Thymus (tissue), 11 donors: Measurements from ENCODE around the gene ERBIN. TPM values are rescaled to one million over a fixed set of nuclear protein-coding genes. Genes with fewer than 3 reads are reported as not detected.
"Not testable (repeated sequence)": the region's sequence is repeated elsewhere in the genome, so short reads cannot be mapped to it uniquely, and the experiment has no call there.

Experiments used
- DNase-seq, 9 donors: peaks; one replicate each; pipeline ENCODE4 v3.0.0-alpha.2; 2013; ENCODE audit warnings: low spot score in 9 of 9, low read depth in 6 of 9, missing footprints in 1 of 9
- H3K27ac ChIP-seq, 2 donors: one replicate each; pipeline ENCODE4 v1.5.1; 2013; ENCODE audit warnings: control low read depth in 1 of 2, low read depth in 1 of 2, low read length in 1 of 2, mild to moderate bottlenecking in 1 of 2, moderate library complexity in 1 of 2
- H3K27me3 ChIP-seq, 2 donors: one replicate each; pipeline ENCODE4 v1.5.1; 2013; ENCODE audit warnings: low read length in 1 of 2; ENCODE audit not compliant: control insufficient read depth in 2 of 2, insufficient read depth in 1 of 2
- H3K36me3 ChIP-seq, 2 donors: one replicate each; pipeline ENCODE4 v1.5.1; 2013; ENCODE audit warnings: low read length in 1 of 2, mild to moderate bottlenecking in 1 of 2, moderate library complexity in 1 of 2; ENCODE audit not compliant: control insufficient read depth in 2 of 2, insufficient read depth in 2 of 2
- H3K4me1 ChIP-seq, 2 donors: one replicate each; pipeline ENCODE4 v1.5.1; 2013; ENCODE audit warnings: low read length in 2 of 2; ENCODE audit not compliant: control insufficient read depth in 2 of 2, insufficient read depth in 2 of 2
- H3K4me3 ChIP-seq, 2 donors: one replicate each; pipeline ENCODE4 v1.5.1; 2013; ENCODE audit warnings: low read length in 2 of 2, control low read depth in 1 of 2, mild to moderate bottlenecking in 1 of 2
- H3K9me3 ChIP-seq, 2 donors: one replicate each; pipeline ENCODE4 v1.5.1; 2013; ENCODE audit warnings: low read length in 1 of 2, mild to moderate bottlenecking in 1 of 2; ENCODE audit not compliant: control insufficient read depth in 2 of 2, insufficient read depth in 1 of 2
- WGBS: extraction: QIAGEN DNeasy Blood & Tissue Kit; methylation state at CpG from one replicate; pipeline ENCODE4 v1.1.7; 2013; 5-methylcytosine and 5-hydroxymethylcytosine counted together
- polyA plus RNA-seq: library from polyadenylated mRNA; stranded (reverse); fragments of 200-250 nt; gene quantifications from one replicate; pipeline ENCODE4 v1.2.3, GENCODE V29; 2013
- total RNA-seq: library from RNA; stranded (reverse); fragments of 120-200 nt; gene quantifications from one replicate; pipeline ENCODE4 v1.2.4, GENCODE V29; 2013
- donor health status: healthy.

ERBIN gene
- total and polyA plus RNA-seq, 2 donors, result 45.0 to 75.8 TPM

DNA sequence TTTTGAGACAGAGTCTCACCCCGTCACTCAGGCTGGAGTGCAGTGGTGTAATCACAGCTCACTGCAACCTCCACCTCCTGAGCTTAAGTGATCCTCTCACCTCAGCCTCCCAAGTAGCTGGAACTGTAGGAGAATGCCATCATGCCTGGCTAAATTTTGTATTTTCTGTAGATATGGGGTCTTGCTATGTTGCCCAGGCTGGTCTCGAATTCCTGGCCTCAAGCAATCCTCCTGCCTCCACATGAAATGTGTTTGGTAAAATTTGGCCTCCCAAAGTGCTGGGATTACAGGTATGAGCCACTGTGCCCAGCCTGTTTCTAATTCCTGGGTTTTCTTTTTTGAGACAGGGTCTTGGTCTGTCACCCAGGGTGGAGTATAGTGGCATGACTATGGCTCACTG is 34.4 kb upstream of the ERBIN start:
- not testable (repeated sequence) for H3K36me3 ChIP-seq, DNase-seq, H3K27ac ChIP-seq, H3K27me3 ChIP-seq, H3K4me1 ChIP-seq, H3K4me3 ChIP-seq, H3K9me3 ChIP-seq
- WGBS, result 92% methylated on average over 2 of the region's 2 CpGs

DNA sequence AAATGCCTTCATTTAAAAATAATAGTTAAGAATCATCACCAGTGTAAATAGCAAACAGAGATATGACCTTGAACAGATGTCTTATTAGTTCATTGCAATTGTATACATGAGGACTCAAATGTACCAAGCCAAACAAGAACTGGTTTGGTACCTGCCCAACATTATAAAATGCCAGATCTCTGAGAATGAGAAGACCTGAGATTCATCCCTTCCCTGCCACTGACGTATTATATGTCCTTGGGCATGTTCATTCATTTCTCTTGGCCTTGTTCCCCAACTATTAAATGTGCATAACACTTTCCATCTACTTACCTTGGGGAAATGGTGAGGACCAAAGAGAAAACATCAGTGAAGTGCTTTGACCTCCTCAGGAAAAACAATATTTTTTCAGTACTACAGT is 33.6 kb upstream of the ERBIN start:
- H3K9me3 ChIP-seq, result no peaks in the 10 kb centered on the region
- DNase-seq, result no peak
- 95% methylated on average over 1 of the region's 1 CpG for WGBS
- no peaks in the 10 kb centered on the region for H3K4me1 ChIP-seq
- H3K4me3 ChIP-seq, result no peak overlapping the region
- no peaks in the 10 kb centered on the region for H3K27me3 ChIP-seq
- H3K27ac ChIP-seq, result no peak overlapping the region
- no peaks in the 10 kb centered on the region for H3K36me3 ChIP-seq

DNA sequence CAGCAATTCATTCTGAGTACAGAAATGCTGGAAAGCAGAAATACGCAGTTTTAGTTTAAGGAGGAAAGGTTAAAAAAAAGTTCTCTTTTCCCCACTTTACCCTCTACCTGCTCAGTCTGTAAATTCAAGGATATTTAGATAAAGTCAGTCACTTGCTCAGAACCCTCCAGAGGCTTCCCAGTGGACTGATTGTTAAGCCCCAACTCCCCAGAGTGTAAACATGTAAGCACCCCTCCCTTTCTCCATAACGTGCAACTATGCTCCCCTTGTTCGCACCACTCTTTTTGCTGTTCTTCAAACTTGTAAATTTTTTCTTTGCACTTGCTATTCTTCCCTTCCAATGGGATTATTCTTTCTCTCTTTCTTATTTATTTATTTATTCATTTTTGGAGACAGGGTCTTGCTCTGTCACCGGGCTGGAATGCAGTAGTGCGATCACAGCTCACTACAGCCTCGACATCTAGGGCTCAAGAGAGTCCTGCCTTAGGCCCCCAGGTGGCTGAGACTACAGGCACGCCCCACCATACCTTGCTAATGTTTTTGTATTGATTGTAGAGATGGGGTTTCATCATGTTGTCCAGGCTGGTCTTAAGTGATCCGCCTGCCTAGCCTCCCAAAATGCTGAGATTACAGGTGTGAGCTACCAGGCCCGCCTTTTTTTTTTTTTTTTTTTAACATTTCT is 32.5 kb upstream of the ERBIN start:
- H3K27ac ChIP-seq, result no peak overlapping the region
- WGBS, result 97% methylated on average over 9 of the region's 9 CpGs
- DNase-seq, result no peak
- H3K27me3 ChIP-seq, result no peaks in the 10 kb centered on the region
- no peaks in the 10 kb centered on the region for H3K36me3 ChIP-seq
- no peaks in the 10 kb centered on the region for H3K9me3 ChIP-seq
- no peaks in the 10 kb centered on the region for H3K4me1 ChIP-seq
- H3K4me3 ChIP-seq, result no peak overlapping the region

DNA sequence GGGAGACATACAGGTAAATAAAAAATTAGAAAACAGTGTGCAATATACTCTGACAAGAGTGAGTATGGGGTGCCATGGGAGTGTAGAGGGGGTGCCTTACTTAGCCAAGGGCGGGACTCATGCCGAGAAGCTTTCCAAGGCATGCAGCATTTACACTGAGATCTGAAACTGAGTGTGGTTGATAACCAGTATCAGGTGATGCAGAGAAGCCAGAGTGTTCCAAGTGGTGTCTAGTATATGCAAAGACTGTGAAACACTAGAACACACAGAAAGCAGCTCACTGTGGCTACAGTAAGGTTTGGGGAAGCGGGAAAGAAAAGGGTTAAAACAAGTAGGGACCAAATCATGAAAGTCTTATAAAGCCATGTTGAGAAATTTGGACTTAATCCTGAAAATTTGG is 30.5 kb upstream of the ERBIN start:
- Histone ChIP-seq H3K27ac (no peak overlapping the region), H3K9me3 (no peaks in the 10 kb centered on the region), H3K27me3 (no peaks in the 10 kb centered on the region), H3K4me3 (no peak overlapping the region), H3K36me3 (no peaks in the 10 kb centered on the region), H3K4me1 (no peaks in the 10 kb centered on the region)
- no peak for DNase-seq
- 93% methylated on average over 3 of the region's 3 CpGs for WGBS

DNA sequence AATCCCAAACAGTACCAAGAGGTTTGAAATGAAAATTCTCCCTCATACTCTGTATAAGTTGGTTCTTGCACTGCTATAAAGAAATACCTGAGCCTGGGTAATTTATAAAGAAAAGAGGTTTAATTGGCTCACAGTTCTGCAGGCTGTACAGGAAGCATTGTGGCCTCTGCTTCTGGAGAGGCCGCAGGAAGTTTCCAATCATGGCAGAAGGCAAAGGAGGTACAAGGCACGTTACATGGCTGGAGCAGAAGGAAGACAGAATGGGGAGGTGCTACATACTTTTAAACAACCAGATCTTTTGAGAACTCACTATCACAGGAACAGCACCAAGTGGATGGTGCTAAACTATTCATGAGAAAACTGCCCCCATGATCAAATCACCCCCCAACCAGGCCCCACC is 25.6 kb upstream of the ERBIN start:
- Histone ChIP-seq H3K27ac (no peak overlapping the region), H3K4me1 (no peaks in the 10 kb centered on the region), H3K9me3 (no peaks in the 10 kb centered on the region), H3K36me3 (no peaks in the 10 kb centered on the region), H3K27me3 (no peaks in the 10 kb centered on the region), H3K4me3 (no peak overlapping the region)
- 96% methylated on average over 2 of the region's 2 CpGs for WGBS
- no peak for DNase-seq

DNA sequence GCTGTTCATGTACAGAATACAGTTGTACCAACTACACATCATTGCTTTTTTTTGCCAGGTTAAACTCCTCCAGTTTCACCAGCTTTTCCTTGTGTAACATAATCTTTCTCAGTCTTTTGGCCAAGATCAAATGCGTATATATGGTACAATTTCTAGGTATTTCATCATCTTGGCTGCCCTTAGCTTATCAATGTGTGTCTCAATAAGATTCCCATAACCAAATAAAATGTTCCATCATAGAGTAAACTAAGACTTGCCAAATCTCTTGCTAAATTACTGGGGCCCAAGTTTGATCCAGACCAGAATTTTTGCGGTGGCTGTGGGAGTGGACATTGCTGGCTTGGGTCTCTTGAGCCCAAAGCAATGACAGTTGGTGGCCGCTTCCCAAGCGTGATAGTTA is 24.3 kb upstream of the ERBIN start:
- H3K4me1 ChIP-seq, result no peaks in the 10 kb centered on the region
- no peak overlapping the region for H3K4me3 ChIP-seq
- H3K9me3 ChIP-seq, result no peaks in the 10 kb centered on the region
- 97% methylated on average over 4 of the region's 4 CpGs for WGBS
- no peak overlapping the region for H3K27ac ChIP-seq
- no peaks in the 10 kb centered on the region for H3K27me3 ChIP-seq
- no peak for DNase-seq
- no peaks in the 10 kb centered on the region for H3K36me3 ChIP-seq

DNA sequence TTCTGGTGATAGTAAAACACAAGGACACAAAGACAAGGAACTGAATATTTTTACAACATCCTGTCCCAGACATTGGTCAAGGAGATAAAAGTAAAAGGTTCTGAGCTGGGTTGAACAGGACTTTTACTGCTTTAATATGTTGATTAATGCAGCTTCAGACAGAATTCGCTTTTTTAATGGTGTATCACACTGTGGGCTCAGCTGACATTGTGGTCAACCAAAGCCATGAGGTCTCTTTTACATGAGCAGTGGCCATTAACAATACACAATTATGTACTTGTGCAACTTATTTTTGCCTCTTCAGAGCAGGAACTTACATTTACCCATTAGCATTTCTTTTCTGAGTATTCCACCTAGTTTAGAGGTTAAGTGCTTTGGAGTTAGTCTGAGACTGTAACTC is 22.8 kb upstream of the ERBIN start:
- H3K4me1 ChIP-seq, result no peaks in the 10 kb centered on the region
- no peaks in the 10 kb centered on the region for H3K36me3 ChIP-seq
- H3K27ac ChIP-seq, result no peak overlapping the region
- DNase-seq, result no peak
- no peak overlapping the region for H3K4me3 ChIP-seq
- 95% methylated on average over 1 of the region's 1 CpG for WGBS
- no peaks in the 10 kb centered on the region for H3K9me3 ChIP-seq
- no peaks in the 10 kb centered on the region for H3K27me3 ChIP-seq

DNA sequence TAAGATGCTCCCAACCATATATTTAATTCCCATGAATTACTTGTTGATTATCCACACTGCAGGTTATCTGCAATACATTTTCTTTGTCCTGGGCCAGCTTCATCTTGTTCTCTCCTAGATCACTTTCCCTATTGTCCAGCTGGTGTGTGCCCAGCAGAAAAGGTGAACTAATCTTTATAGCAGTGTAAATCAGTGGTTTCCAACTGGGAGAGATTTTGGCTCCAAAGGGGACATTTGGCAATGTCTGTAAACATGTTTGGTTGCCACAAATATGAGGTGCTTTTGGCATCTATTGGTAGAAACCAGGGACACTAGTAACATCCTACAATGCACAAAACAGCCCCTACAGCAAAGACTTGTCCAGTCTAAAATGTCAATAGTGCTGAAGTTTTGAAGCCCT is 20.1 kb upstream of the ERBIN start:
- Histone ChIP-seq H3K36me3 (no peaks in the 10 kb centered on the region), H3K27ac (no peak overlapping the region), H3K4me1 (no peaks in the 10 kb centered on the region), H3K9me3 (no peaks in the 10 kb centered on the region), H3K4me3 (no peak overlapping the region), H3K27me3 (no peaks in the 10 kb centered on the region)
- no peak for DNase-seq

DNA sequence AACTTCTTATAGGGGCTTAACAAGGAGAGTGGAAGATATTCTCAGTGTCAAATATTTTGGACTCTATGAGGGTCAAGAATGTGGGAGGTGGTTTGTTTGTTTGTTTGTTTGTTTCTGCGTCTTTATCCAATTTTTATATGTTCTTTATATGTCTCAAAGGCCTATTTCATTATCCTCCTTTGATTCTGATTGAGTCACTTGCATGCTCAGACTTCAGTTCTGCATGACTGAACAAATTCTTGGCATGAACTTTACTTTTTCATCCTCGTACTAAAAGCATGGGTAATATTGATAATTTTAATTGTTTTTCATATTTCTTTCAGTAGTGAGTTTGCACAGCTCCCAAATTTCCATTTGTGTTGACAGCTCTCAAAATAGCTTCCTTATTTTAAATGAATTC is 19.2 kb upstream of the ERBIN start:
- H3K27ac ChIP-seq, result no peak overlapping the region
- WGBS, result 93% methylated on average over 2 of the region's 2 CpGs
- H3K36me3 ChIP-seq, result no peaks in the 10 kb centered on the region
- no peaks in the 10 kb centered on the region for H3K4me1 ChIP-seq
- no peaks in the 10 kb centered on the region for H3K27me3 ChIP-seq
- H3K9me3 ChIP-seq, result no peaks in the 10 kb centered on the region
- no peak for DNase-seq
- no peak overlapping the region for H3K4me3 ChIP-seq

DNA sequence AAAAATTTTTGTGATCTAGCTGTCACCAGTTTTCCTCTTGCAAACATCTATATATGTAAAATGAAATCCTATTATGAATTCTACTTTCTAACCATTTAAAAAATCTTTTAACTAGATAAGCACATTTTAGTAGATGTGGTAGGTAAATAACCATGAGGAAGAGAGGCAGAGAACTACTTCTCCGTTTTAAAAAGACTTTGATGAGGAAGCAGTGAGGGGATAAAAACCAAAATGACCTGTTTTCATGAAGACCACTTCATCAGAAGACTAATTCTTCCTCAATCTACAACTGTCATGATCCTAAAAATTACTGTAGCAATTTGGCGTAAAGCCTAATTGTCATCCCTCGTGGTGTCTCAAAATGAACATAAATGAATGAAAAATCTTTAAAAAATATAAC is 15.7 kb upstream of the ERBIN start:
- Histone ChIP-seq H3K4me3 (no peak overlapping the region), H3K4me1 (no peaks in the 10 kb centered on the region), H3K9me3 (no peaks in the 10 kb centered on the region), H3K27me3 (no peaks in the 10 kb centered on the region), H3K27ac (no peak overlapping the region), H3K36me3 (no peaks in the 10 kb centered on the region)
- DNase-seq, result no peak
- WGBS, result 48% methylated on average over 3 of the region's 3 CpGs
